ENCODE results near the gene GAS6.

The GAS6 gene

DNA sequence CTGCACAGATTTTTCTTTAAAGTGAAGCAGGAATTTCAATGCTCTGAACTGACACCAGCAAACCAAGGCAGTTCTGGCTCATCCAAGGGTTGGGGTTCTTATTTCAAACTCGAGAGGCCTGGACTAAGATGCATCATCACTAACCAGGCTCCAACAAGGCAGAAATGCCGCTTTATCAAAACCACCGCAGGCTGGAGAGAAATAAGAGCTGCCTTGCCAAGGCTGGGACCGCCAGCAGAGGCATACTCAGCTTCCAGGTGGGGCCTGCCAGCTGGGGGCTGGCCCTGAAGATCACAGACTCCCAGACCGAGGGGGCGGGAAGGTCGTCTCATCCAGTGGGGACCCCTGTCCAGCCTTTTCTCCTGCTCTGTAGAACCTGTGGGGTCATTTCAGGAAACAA, 37.4 kb upstream of the GAS6 start:
- H3K4me2 ChIP-seq (ENCODE audit: low read length) = no peak overlapping the region
- H3K36me3 ChIP-seq (replicated peaks; ENCODE audit: low read depth, low read length) = no peaks in the 10 kb centered on the region
- H2AFZ ChIP-seq (ENCODE audit: low read depth, low read length) = no peak overlapping the region
- no peaks in the 10 kb centered on the region for H3K9me3 ChIP-seq (ENCODE audit: insufficient read depth, low read length)
- no peaks in the 10 kb centered on the region for H3K79me2 ChIP-seq (ENCODE audit: low read length)
- no peak overlapping the region for H3K4me3 ChIP-seq (ENCODE audit: low read length)
- H3K4me1 ChIP-seq (ENCODE audit: low read length) = no peaks in the 10 kb centered on the region
- H3K27me3 ChIP-seq (ENCODE audit: low read depth, low read length) = 0 out of 2 replicates have a peak, but pooled peaks cover 7% of the 10 kb centered on the region
- TF ChIP-seq EZH2phosphoT487 (IDR thresholded peaks at IDR 0.05; ENCODE audit: low read depth) = no peak
- TF ChIP-seq, protein P1, sequence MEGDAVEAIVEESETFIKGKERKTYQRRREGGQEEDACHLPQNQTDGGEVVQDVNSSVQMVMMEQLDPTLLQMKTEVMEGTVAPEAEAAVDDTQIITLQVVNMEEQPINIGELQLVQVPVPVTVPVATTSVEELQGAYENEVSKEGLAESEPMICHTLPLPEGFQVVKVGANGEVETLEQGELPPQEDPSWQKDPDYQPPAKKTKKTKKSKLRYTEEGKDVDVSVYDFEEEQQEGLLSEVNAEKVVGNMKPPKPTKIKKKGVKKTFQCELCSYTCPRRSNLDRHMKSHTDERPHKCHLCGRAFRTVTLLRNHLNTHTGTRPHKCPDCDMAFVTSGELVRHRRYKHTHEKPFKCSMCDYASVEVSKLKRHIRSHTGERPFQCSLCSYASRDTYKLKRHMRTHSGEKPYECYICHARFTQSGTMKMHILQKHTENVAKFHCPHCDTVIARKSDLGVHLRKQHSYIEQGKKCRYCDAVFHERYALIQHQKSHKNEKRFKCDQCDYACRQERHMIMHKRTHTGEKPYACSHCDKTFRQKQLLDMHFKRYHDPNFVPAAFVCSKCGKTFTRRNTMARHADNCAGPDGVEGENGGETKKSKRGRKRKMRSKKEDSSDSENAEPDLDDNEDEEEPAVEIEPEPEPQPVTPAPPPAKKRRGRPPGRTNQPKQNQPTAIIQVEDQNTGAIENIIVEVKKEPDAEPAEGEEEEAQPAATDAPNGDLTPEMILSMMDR (IDR thresholded peaks at IDR 0.05; ENCODE audit: low read depth, low read length) = no peak
- no peak overlapping the region for H3K9ac ChIP-seq (ENCODE audit: low read length)
- H3K27ac ChIP-seq (ENCODE audit: low read length) = no peak overlapping the region
- H4K20me1 ChIP-seq (ENCODE audit: insufficient read depth, low read length) = no peaks in the 10 kb centered on the region

DNA sequence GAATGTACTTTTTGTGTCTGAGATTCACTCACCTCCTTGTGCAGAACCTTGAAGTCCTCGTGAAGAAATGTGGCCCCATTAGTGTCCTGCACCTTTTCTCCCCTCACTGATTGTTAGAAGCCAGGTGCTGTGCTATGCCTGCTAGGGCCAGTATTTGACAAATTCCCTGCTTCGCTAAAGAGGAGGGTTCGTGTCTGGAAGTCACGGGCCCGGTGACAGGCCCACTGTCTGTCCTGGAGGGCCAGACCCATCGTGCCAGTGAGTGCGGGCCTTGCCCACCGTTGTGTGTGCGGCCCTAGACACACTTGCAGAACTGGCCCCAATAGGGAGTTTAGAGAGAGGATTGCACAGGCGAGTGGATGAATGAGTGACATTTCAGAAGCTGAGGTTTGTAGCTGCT, 36.8 kb upstream of the GAS6 start:
- H3K4me1 ChIP-seq (ENCODE audit: low read length) = no peaks in the 10 kb centered on the region
- H3K9ac ChIP-seq (ENCODE audit: low read length) = no peak overlapping the region
- H3K27ac ChIP-seq (ENCODE audit: low read length) = no peak overlapping the region
- H3K27me3 ChIP-seq (ENCODE audit: low read depth, low read length) = peaks cover 8% of the 10 kb centered on the region; the same call in 1 of the 2 replicates
- no peak overlapping the region for H3K4me3 ChIP-seq (ENCODE audit: low read length)
- no peaks in the 10 kb centered on the region for H3K9me3 ChIP-seq (ENCODE audit: insufficient read depth, low read length)
- TF ChIP-seq, protein P1 (IDR thresholded peaks at IDR 0.05; ENCODE audit: low read depth, low read length) = no peak
- no peak for TF ChIP-seq EZH2phosphoT487 (IDR thresholded peaks at IDR 0.05; ENCODE audit: low read depth)
- H3K79me2 ChIP-seq (ENCODE audit: low read length) = no peaks in the 10 kb centered on the region
- no peaks in the 10 kb centered on the region for H3K36me3 ChIP-seq (replicated peaks; ENCODE audit: low read depth, low read length)
- H2AFZ ChIP-seq (ENCODE audit: low read depth, low read length) = no peak overlapping the region
- no peak overlapping the region for H3K4me2 ChIP-seq (ENCODE audit: low read length)
- no peaks in the 10 kb centered on the region for H4K20me1 ChIP-seq (ENCODE audit: insufficient read depth, low read length)

DNA sequence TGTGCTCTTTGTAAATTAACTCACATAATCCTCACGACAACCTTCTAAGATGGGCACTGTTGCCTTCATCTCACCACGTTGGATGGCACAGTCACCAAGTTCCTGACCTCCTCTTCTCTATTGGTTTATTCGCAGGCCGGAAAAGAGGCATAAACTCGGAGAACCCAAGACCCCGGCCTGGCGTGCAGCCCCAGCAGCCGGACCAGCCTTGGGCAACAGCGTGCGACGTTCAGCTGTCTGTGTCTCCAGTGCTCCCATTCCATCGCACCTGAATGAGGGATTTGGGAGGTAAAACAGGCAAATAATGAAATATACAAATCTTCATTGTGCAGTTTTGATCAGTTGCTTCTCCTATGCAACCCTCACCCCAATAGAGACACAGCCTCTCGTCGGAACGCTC, 34.5 kb upstream of the GAS6 start:
- H2AFZ ChIP-seq (ENCODE audit: low read depth, low read length) = no peak overlapping the region
- H3K27ac ChIP-seq (ENCODE audit: low read length) = no peak overlapping the region

DNA sequence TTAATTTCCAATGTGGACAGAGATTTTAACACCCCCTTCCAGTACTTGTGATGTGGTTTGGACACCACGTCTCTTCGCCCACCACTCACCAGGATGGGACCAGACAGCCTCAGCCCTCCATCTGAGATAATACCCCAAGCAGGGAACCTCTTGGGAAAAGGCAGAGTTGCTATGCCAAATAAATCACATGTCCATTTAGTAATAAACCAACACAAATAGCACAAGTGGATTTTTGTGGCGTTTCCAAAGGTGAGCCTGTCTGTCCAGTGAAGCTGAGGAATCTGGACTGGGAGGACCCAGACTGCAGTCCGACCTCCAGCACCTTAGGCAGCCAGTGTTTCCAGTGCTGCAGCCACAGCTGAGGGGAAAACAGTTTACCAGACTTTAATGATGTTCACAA, 34.1 kb upstream of the GAS6 start:
- Histone ChIP-seq H3K9ac (ENCODE audit: low read length) (no peak overlapping the region), H3K79me2 (ENCODE audit: low read length) (no peaks in the 10 kb centered on the region), H3K27me3 (ENCODE audit: low read depth, low read length) (peaks cover 14% of the 10 kb centered on the region), H3K4me3 (ENCODE audit: low read length) (no peak overlapping the region), H3K36me3 (replicated peaks; ENCODE audit: low read depth, low read length) (no peaks in the 10 kb centered on the region), H4K20me1 (ENCODE audit: insufficient read depth, low read length) (no peaks in the 10 kb centered on the region), H2AFZ (ENCODE audit: low read depth, low read length) (no peak overlapping the region), H3K4me2 (ENCODE audit: low read length) (no peak overlapping the region), H3K27ac (ENCODE audit: low read length) (no peak overlapping the region), H3K4me1 (ENCODE audit: low read length) (no peaks in the 10 kb centered on the region), H3K9me3 (ENCODE audit: insufficient read depth, low read length) (no peaks in the 10 kb centered on the region)
- TF ChIP-seq, protein P1 (IDR thresholded peaks at IDR 0.05; ENCODE audit: low read depth, low read length) = no peak
- no peak for TF ChIP-seq EZH2phosphoT487 (IDR thresholded peaks at IDR 0.05; ENCODE audit: low read depth)

More for the DNA sequence above, 34.5 kb upstream of the GAS6 start:
- H3K4me1 ChIP-seq (ENCODE audit: low read length) = no peaks in the 10 kb centered on the region
- H3K4me3 ChIP-seq (ENCODE audit: low read length) = no peak overlapping the region
- no peaks in the 10 kb centered on the region for H3K9me3 ChIP-seq (ENCODE audit: insufficient read depth, low read length)
- TF ChIP-seq, protein P1 (IDR thresholded peaks at IDR 0.05; ENCODE audit: low read depth, low read length) = no peak
- no peak for TF ChIP-seq EZH2phosphoT487 (IDR thresholded peaks at IDR 0.05; ENCODE audit: low read depth)
- H4K20me1 ChIP-seq (ENCODE audit: insufficient read depth, low read length) = no peaks in the 10 kb centered on the region
- no peaks in the 10 kb centered on the region for H3K36me3 ChIP-seq (replicated peaks; ENCODE audit: low read depth, low read length)
- no peak overlapping the region for H3K9ac ChIP-seq (ENCODE audit: low read length)
- no peak overlapping the region for H3K4me2 ChIP-seq (ENCODE audit: low read length)
- no peaks in the 10 kb centered on the region for H3K79me2 ChIP-seq (ENCODE audit: low read length)
- H3K27me3 ChIP-seq (ENCODE audit: low read depth, low read length) = peaks cover 14% of the 10 kb centered on the region

Data from OCI-LY3 (cell line).